Neural cell (in vitro differentiated cells): ENCODE results near the gene BMPR1A. TPM values are rescaled to one million over a fixed set of nuclear protein-coding genes. Genes with fewer than 3 reads are reported as not detected.

Experiments used
- H2AFZ ChIP-seq: fragments of 200-600, 300-800 bp; sonication (generic), shearing (Covaris generic); 2 replicates; pipeline ENCODE4 v1.6.0; 2014; ENCODE audit warnings: low read depth, mild to moderate bottlenecking, antibody characterized with exemption, low read length, moderate library complexity
- H3F3A ChIP-seq: fragments of 200-600 bp; shearing (Covaris generic); 2 replicates; pipeline ENCODE4 v1.6.1; 2016; ENCODE audit warnings: mild to moderate bottlenecking, moderate library complexity, mixed read lengths, antibody characterized with exemption, low read length; ENCODE audit not compliant: insufficient read depth, poor library complexity, severe bottlenecking
- H3K27ac ChIP-seq: fragments of 200-600, 300-800 bp; sonication (generic), shearing (Covaris generic); 2 replicates; pipeline ENCODE4 v1.5.1; 2014; ENCODE audit warnings: mild to moderate bottlenecking, low read length, moderate library complexity
- H3K27me3 ChIP-seq: fragments of 300-800, 200-600 bp; sonication (generic), shearing (Covaris generic); 2 replicates; pipeline ENCODE4 v1.6.0; 2014; ENCODE audit warnings: mild to moderate bottlenecking, low read depth, low read length, moderate library complexity; ENCODE audit not compliant: insufficient read depth
- H3K36me3 ChIP-seq: fragments of 300-800, 200-600 bp; sonication (generic), shearing (Covaris generic); 2 replicates; pipeline ENCODE4 v1.5.1; 2014; ENCODE audit warnings: mild to moderate bottlenecking, antibody characterized with exemption, low read length, moderate library complexity; ENCODE audit not compliant: insufficient read depth
- H3K4me2 ChIP-seq: fragments of 300-800, 200-600 bp; sonication (generic), shearing (Covaris generic); 2 replicates; pipeline ENCODE4 v1.6.0; 2014; ENCODE audit warnings: mild to moderate bottlenecking, low read length
- H3K4me3 ChIP-seq: fragments of 300-800, 200-600 bp; sonication (generic), shearing (Covaris generic); 2 replicates; pipeline ENCODE4 v1.5.1; 2014; ENCODE audit warnings: mild to moderate bottlenecking, low read length, moderate library complexity
- H3K79me2 ChIP-seq: fragments of 200-600 bp; shearing (Covaris generic); replicated peaks from 2 replicates; pipeline ENCODE4 v1.6.0; 2014; ENCODE audit warnings: mild to moderate bottlenecking, low read length, moderate library complexity; ENCODE audit not compliant: insufficient read depth
- H3K9ac ChIP-seq: fragments of 300-800, 200-600 bp; sonication (generic), shearing (Covaris generic); 2 replicates; pipeline ENCODE4 v1.6.1; 2016; ENCODE audit warnings: mild to moderate bottlenecking, low read length, mixed read lengths
- H3K9me2 ChIP-seq: fragments of 200-600 bp; shearing (Covaris generic); 2 replicates; pipeline ENCODE4 v1.6.1; 2016; ENCODE audit warnings: mild to moderate bottlenecking, low read length, mixed read lengths; ENCODE audit not compliant: insufficient read depth
- H3K9me3 ChIP-seq: fragments of 200-600, 300-800 bp; sonication (generic), shearing (Covaris generic); 2 replicates; pipeline ENCODE4 v1.6.1; 2016; ENCODE audit warnings: mild to moderate bottlenecking, mixed run types, low read length, moderate library complexity, mixed read lengths
- H4K20me1 ChIP-seq: fragments of 200-600 bp; shearing (Covaris generic); 2 replicates; pipeline ENCODE4 v1.6.1; 2016; ENCODE audit warnings: mild to moderate bottlenecking, mixed run types; ENCODE audit not compliant: insufficient read depth
- EP300 ChIP-seq: fragments of 450-650 bp; conservative IDR thresholded peaks from 2 replicates; pipeline ENCODE4 v1.6.1; 2014; ENCODE audit warnings: antibody characterized with exemption, mild to moderate bottlenecking, moderate library complexity; ENCODE audit not compliant: poor library complexity, severe bottlenecking
- EZH2 ChIP-seq: fragments of 200-600, 300-800 bp; shearing (Covaris generic), sonication (generic); IDR thresholded peaks from 2 replicates; pipeline ENCODE4 v1.6.1; 2014; ENCODE audit warnings: antibody characterized with exemption, low read length, borderline replicate concordance, mild to moderate bottlenecking; ENCODE audit not compliant: insufficient read depth, poor library complexity, severe bottlenecking
- MXI1 ChIP-seq: fragments of 450-650 bp; conservative IDR thresholded peaks from 2 replicates; pipeline ENCODE4 v1.6.1; 2014; ENCODE audit warnings: antibody characterized with exemption, mild to moderate bottlenecking; ENCODE audit not compliant: poor library complexity, severe bottlenecking
- POLR2AphosphoS5 ChIP-seq: IDR thresholded peaks from 2 replicates; pipeline ENCODE4 v1.6.1; 2012
- RAD21 ChIP-seq: fragments of 450-650 bp; conservative IDR thresholded peaks from 2 replicates; pipeline ENCODE4 v1.6.1; 2014; ENCODE audit warnings: antibody characterized with exemption, mild to moderate bottlenecking, moderate library complexity
- REST ChIP-seq: IDR thresholded peaks from 2 replicates; pipeline ENCODE4 v1.6.1; 2012; ENCODE audit warnings: borderline replicate concordance
- SMC3 ChIP-seq: fragments of 450-650 bp; conservative IDR thresholded peaks from 2 replicates; pipeline ENCODE4 v1.6.1; 2014; ENCODE audit warnings: antibody characterized with exemption, mild to moderate bottlenecking, moderate library complexity; ENCODE audit not compliant: poor library complexity
- TAF1 ChIP-seq: IDR thresholded peaks from 2 replicates; pipeline ENCODE4 v1.6.1; 2012; ENCODE audit warnings: low read depth
- polyA plus RNA-seq: library from polyadenylated mRNA; depleted of rRNA; stranded (reverse); fragments of >200 nt; gene quantifications from 2 replicates; pipeline ENCODE4 v1.2.3, GENCODE V29; 2014
- TF ChIP-seq, protein P1 (sequence below): fragments of 450-650 bp; IDR thresholded peaks from 2 replicates; pipeline ENCODE4 v1.5.1; 2014; ENCODE audit warnings: antibody characterized with exemption, mild to moderate bottlenecking, moderate library complexity; ENCODE audit not compliant: poor library complexity, severe bottlenecking

Gene BMPR1A
- polyA plus RNA-seq, 1 donor from 2014 or later, result 29.9 TPM

- Histone ChIP-seq H3K27me3 (no peaks in the 10 kb centered on the region), H3K9ac (no peak overlapping the region), H3K36me3 (no peaks in the 10 kb centered on the region), H4K20me1 (no peaks in the 10 kb centered on the region), H3F3A (no peaks in the 10 kb centered on the region), H3K27ac (no peak overlapping the region), H3K79me2 (peaks cover 64% of the 10 kb centered on the region), H3K4me3 (no peak overlapping the region), H3K4me2 (no peak overlapping the region), H3K9me2 (no peaks in the 10 kb centered on the region), H2AFZ (no peak overlapping the region), H3K9me3 (no peaks in the 10 kb centered on the region)
- no peak for TF ChIP-seq RAD21
- no peak for TF ChIP-seq EP300
- no peak for TF ChIP-seq TAF1
- TF ChIP-seq REST, result no peak
- TF ChIP-seq POLR2AphosphoS5, result no peak
- TF ChIP-seq, protein P1, sequence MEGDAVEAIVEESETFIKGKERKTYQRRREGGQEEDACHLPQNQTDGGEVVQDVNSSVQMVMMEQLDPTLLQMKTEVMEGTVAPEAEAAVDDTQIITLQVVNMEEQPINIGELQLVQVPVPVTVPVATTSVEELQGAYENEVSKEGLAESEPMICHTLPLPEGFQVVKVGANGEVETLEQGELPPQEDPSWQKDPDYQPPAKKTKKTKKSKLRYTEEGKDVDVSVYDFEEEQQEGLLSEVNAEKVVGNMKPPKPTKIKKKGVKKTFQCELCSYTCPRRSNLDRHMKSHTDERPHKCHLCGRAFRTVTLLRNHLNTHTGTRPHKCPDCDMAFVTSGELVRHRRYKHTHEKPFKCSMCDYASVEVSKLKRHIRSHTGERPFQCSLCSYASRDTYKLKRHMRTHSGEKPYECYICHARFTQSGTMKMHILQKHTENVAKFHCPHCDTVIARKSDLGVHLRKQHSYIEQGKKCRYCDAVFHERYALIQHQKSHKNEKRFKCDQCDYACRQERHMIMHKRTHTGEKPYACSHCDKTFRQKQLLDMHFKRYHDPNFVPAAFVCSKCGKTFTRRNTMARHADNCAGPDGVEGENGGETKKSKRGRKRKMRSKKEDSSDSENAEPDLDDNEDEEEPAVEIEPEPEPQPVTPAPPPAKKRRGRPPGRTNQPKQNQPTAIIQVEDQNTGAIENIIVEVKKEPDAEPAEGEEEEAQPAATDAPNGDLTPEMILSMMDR, result no peak
- TF ChIP-seq EZH2, result no peak
- TF ChIP-seq SMC3, result no peak
- no peak for TF ChIP-seq MXI1
Observed at GRCh38 chr10:86828145-86828544, 71.7 kb downstream of the BMPR1A start.

GRCh38 chr10:86829472-86829871 is 73.1 kb downstream of the BMPR1A start:
- Histone ChIP-seq H4K20me1 (no peaks in the 10 kb centered on the region), H3K4me3 (no peak overlapping the region), H3F3A (no peaks in the 10 kb centered on the region), H3K36me3 (no peaks in the 10 kb centered on the region), H3K27ac (no peak overlapping the region), H3K4me2 (no peak overlapping the region), H3K27me3 (no peaks in the 10 kb centered on the region), H3K9ac (no peak overlapping the region), H2AFZ (no peak overlapping the region), H3K79me2 (peaks cover 57% of the 10 kb centered on the region), H3K9me2 (no peaks in the 10 kb centered on the region), H3K9me3 (no peaks in the 10 kb centered on the region)
- TF ChIP-seq REST (no peak), EP300 (no peak)
- TF ChIP-seq, protein P1, result no peak
